Lower lobe of right lung (tissue), 2 donors: Measurements from ENCODE around the gene JAM2. TPM values are rescaled to one million over a fixed set of nuclear protein-coding genes. Genes with fewer than 3 reads are reported as not detected.

Experiments used
- ATAC-seq, 2 donors: fragments of 200-7000 bp; cut with Tn5 transposase; one replicate each; pipeline ENCODE4 v1.9.1; 2020 to 2022; ENCODE audit warnings: mild to moderate bottlenecking in 2 of 2, moderate library complexity in 2 of 2
- DNase-seq: peaks from one replicate; pipeline ENCODE4 v3.0.0-alpha.2; 2020
- H3K27ac ChIP-seq: fragments of 200-600 bp; one replicate; pipeline ENCODE4 v1.8.0; 2022
- H3K27me3 ChIP-seq: fragments of 200-600 bp; one replicate; pipeline ENCODE4 v1.8.0; 2022; ENCODE audit warnings: low read depth
- H3K36me3 ChIP-seq: fragments of 200-600 bp; one replicate; pipeline ENCODE4 v1.8.0; 2022; ENCODE audit warnings: mild to moderate bottlenecking
- H3K4me1 ChIP-seq: fragments of 200-600 bp; one replicate; pipeline ENCODE4 v1.8.0; 2022
- H3K4me3 ChIP-seq: fragments of 200-600 bp; one replicate; pipeline ENCODE4 v1.8.0; 2022; ENCODE audit warnings: mild to moderate bottlenecking
- H3K9me3 ChIP-seq: fragments of 200-600 bp; one replicate; pipeline ENCODE4 v1.8.0; 2022
- CTCF ChIP-seq: fragments of 200-600 bp; IDR thresholded peaks from one replicate; pipeline ENCODE4 v1.8.0; 2022; ENCODE audit warnings: antibody characterized with exemption, mild to moderate bottlenecking
- intact Hi-C: fragments of 100-400 bp; cut with DNase I; formaldehyde crosslinking; loops from one replicate; pipeline ENCODE4 v1.11.0; 2022
- total RNA-seq: library from RNA; stranded (reverse); fragmentation: NEBNext Ultra II Directional; extraction: Animal tissue kit (Norgen Biotek cat#: 25700); gene quantifications from one replicate; pipeline ENCODE4 v1.2.1, GENCODE V29; 2021
- donor health status: DM: no; HTN: yes; CAD: no; lungs with severe emphysema.

JAM2 gene
- total RNA-seq, 1 donor from 2014 or later, result 36.2 TPM

GRCh38 chr21:25760677-25761076, 121.6 kb downstream of the JAM2 start:
- no peak for TF ChIP-seq CTCF
- Histone ChIP-seq H3K4me3 (no peak overlapping the region), H3K27me3 (no peaks in the 10 kb centered on the region), H3K9me3 (no peaks in the 10 kb centered on the region), H3K27ac (no peak overlapping the region), H3K36me3 (peaks cover 78% of the 10 kb centered on the region), H3K4me1 (no peaks in the 10 kb centered on the region)
- DNase-seq (no peak), ATAC-seq (no peak)
- intact Hi-C loops, result no loop called here

- Histone ChIP-seq H3K27ac (no peak overlapping the region), H3K36me3 (peaks cover 88% of the 10 kb centered on the region), H3K4me1 (no peaks in the 10 kb centered on the region), H3K9me3 (no peaks in the 10 kb centered on the region), H3K4me3 (no peak overlapping the region), H3K27me3 (no peaks in the 10 kb centered on the region)
- intact Hi-C loops, result no loop called here
- no peak for DNase-seq
- TF ChIP-seq CTCF, result no peak
- no peak for ATAC-seq
Measured at GRCh38 chr21:25764065-25764464, 125.0 kb downstream of the JAM2 start.

Other genes with a start within 250 kb of the JAM2 start
- gene MRPL39, start 31.8 kb upstream of the JAM2 start, total RNA-seq, result 16.9 TPM
- 75.8 TPM for gene ATP5PF, start 95.6 kb downstream of the JAM2 start, total RNA-seq
- 29.3 TPM for gene GABPA, start 95.7 kb downstream of the JAM2 start, total RNA-seq